Keratinocyte (primary cell): ENCODE data around the gene ARHGAP24. TPM values are rescaled to one million over a fixed set of nuclear protein-coding genes. Genes with fewer than 3 reads are reported as not detected.

Experiments used
- DNase-seq: peaks from one replicate; pipeline ENCODE4 v3.0.0-alpha.2; 2011; ENCODE audit warnings: low read depth, missing footprints, low spot score
- FAIRE-seq: peaks from 2 replicates; lab custom pipeline; 2011; peaks lifted over from hg19 to GRCh38; lab: Jason Lieb, UNC
- H2AFZ ChIP-seq: 2 replicates; pipeline ENCODE4 v1.6.0; 2012; ENCODE audit warnings: low read length, control low read depth, inconsistent platforms; ENCODE audit not compliant: control insufficient read depth
- H3K27ac ChIP-seq: 2 replicates; pipeline ENCODE4 v1.5.1; 2011; ENCODE audit warnings: low read length; ENCODE audit not compliant: control insufficient read depth, insufficient read depth
- H3K27me3 ChIP-seq: 3 replicates; pipeline ENCODE4 v1.6.0; 2011; ENCODE audit warnings: low read length; ENCODE audit not compliant: control insufficient read depth, insufficient read depth; ENCODE audit errors: extremely low read depth
- H3K36me3 ChIP-seq, 2 experiments: 2 replicates in 1 of 2; 3 replicates in 1 of 2; pipeline ENCODE4 v1.5.1; 2011; ENCODE audit warnings: low read length in 2 of 2, mild to moderate bottlenecking in 1 of 2; ENCODE audit not compliant: control insufficient read depth in 2 of 2, insufficient read depth in 2 of 2; ENCODE audit errors: extremely low read depth in 1 of 2
- H3K4me1 ChIP-seq: 3 replicates; pipeline ENCODE4 v1.5.1; 2011; ENCODE audit warnings: low read length; ENCODE audit not compliant: control insufficient read depth, insufficient read depth; ENCODE audit errors: extremely low read depth
- H3K4me2 ChIP-seq: 3 replicates; pipeline ENCODE4 v1.6.0; 2011; ENCODE audit warnings: low read depth, low read length; ENCODE audit not compliant: control insufficient read depth, insufficient read depth; ENCODE audit errors: extremely low read depth
- H3K4me3 ChIP-seq, 3 experiments: fragments of 200-600 bp in 1 of 3; sonication (generic) in 1 of 3; 2 replicates in 2 of 3; 3 replicates in 1 of 3; pipeline ENCODE4 v1.5.1; 2011 to 2016; ENCODE audit warnings: low read length in 3 of 3, mild to moderate bottlenecking in 3 of 3, control low read depth in 2 of 3, inconsistent platforms in 1 of 3, low read depth in 1 of 3, mixed read lengths in 1 of 3, mixed run types in 1 of 3, moderate library complexity in 1 of 3; ENCODE audit not compliant: control insufficient read depth in 2 of 3, insufficient read depth in 2 of 3; ENCODE audit errors: extremely low read depth in 1 of 3
- H3K79me2 ChIP-seq: 2 replicates; pipeline ENCODE4 v1.6.0; 2012; ENCODE audit warnings: low read length; ENCODE audit not compliant: control insufficient read depth, insufficient read depth
- H3K9ac ChIP-seq: 3 replicates; pipeline ENCODE4 v1.6.0; 2011; ENCODE audit warnings: low read length; ENCODE audit not compliant: control insufficient read depth, insufficient read depth; ENCODE audit errors: extremely low read depth
- H3K9me1 ChIP-seq: 3 replicates; pipeline ENCODE4 v1.6.0; 2011; ENCODE audit warnings: low read length; ENCODE audit not compliant: control insufficient read depth, insufficient read depth; ENCODE audit errors: extremely low read depth
- H3K9me3 ChIP-seq: 2 replicates; pipeline ENCODE4 v1.5.1; 2012; ENCODE audit warnings: low read depth, low read length; ENCODE audit not compliant: control insufficient read depth
- H4K20me1 ChIP-seq: 3 replicates; pipeline ENCODE4 v1.6.0; 2011; ENCODE audit warnings: low read length; ENCODE audit not compliant: control insufficient read depth, insufficient read depth; ENCODE audit errors: extremely low read depth
- EZH2 ChIP-seq: IDR thresholded peaks from one replicate; pipeline ENCODE4 v1.6.1; 2012; ENCODE audit warnings: inconsistent platforms, mild to moderate bottlenecking, low read length, moderate library complexity
- dilution Hi-C: fragments of 300-500 bp; cut with MboI; formaldehyde crosslinking; loops from one replicate; pipeline ENCODE4 v1.7.0; 2020; ENCODE audit warnings: low sequenced_read_pairs; ENCODE audit not compliant: extremely low pct_ligation_motif_present
- polyA plus RNA-seq, 5 experiments: library from polyadenylated mRNA; depleted of rRNA in 3 of 5; stranded (reverse) in 3 of 5; stranded (forward) in 1 of 5; unstranded in 1 of 5; fragments of >200 nt; gene quantifications; 1 replicate in 1 of 5; 2 replicates in 3 of 5; 3 replicates in 1 of 5; pipeline versions ENCODE4 v1.2.1 to v1.2.3, GENCODE V29; 2011 to 2012; ENCODE audit warnings: missing spikeins in 2 of 5, low read depth in 1 of 5, low replicate concordance in 1 of 5
- TF ChIP-seq, protein P1 (sequence below), 3 experiments: IDR thresholded peaks in 1 of 3; conservative IDR thresholded peaks in 1 of 3; optimal IDR thresholded peaks in 1 of 3; 2 replicates in 2 of 3; 3 replicates in 1 of 3; pipeline versions ENCODE3 to v1.5.1; 2011; ENCODE audit warnings: low read length in 3 of 3, mild to moderate bottlenecking in 3 of 3, moderate library complexity in 2 of 3, control low read depth in 1 of 3, inconsistent platforms in 1 of 3; ENCODE audit not compliant: insufficient read depth in 2 of 3; ENCODE audit errors: extremely low read depth in 1 of 3

Gene ARHGAP24
- polyA plus RNA-seq, 1 donor (not counting 4 experiments of a cell fraction or from before 2014, with no cell fraction given) = 0.87 TPM

DNA sequence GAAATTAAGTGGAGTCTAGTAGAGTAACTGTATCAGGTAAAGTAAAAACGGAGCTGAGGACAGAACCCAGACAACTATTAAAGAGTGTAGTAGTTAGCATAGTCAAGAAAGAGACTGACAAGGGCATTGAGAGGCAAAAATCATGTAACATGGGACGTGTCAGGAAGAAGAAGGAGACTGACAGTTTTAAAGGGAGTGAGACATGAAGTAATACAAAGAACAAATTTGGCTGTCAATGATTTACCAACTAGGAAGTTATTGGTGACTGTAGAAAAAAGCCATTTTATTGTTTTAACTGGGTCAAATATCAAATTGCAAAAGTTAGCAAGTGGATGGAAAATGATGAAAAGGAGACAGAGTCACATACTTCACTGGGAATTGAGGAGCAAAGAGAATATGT, 462.6 kb downstream of the ARHGAP24 start:
- Histone ChIP-seq H3K4me1 (no peaks in the 10 kb centered on the region), H4K20me1 (no peaks in the 10 kb centered on the region), H3K9me3 (no peaks in the 10 kb centered on the region), H3K79me2 (no peaks in the 10 kb centered on the region), H3K9ac (no peak overlapping the region), H3K9me1 (no peaks in the 10 kb centered on the region), H3K27me3 (no peaks in the 10 kb centered on the region), H3K4me3 (no peak overlapping the region), H3K4me2 (no peak overlapping the region), H3K27ac (no peak overlapping the region), H3K36me3 (no peaks in the 10 kb centered on the region), H2AFZ (no peak overlapping the region)
- TF ChIP-seq, protein P1, sequence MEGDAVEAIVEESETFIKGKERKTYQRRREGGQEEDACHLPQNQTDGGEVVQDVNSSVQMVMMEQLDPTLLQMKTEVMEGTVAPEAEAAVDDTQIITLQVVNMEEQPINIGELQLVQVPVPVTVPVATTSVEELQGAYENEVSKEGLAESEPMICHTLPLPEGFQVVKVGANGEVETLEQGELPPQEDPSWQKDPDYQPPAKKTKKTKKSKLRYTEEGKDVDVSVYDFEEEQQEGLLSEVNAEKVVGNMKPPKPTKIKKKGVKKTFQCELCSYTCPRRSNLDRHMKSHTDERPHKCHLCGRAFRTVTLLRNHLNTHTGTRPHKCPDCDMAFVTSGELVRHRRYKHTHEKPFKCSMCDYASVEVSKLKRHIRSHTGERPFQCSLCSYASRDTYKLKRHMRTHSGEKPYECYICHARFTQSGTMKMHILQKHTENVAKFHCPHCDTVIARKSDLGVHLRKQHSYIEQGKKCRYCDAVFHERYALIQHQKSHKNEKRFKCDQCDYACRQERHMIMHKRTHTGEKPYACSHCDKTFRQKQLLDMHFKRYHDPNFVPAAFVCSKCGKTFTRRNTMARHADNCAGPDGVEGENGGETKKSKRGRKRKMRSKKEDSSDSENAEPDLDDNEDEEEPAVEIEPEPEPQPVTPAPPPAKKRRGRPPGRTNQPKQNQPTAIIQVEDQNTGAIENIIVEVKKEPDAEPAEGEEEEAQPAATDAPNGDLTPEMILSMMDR (optimal IDR thresholded peaks at IDR 0.05 in 1 of 3, IDR thresholded peaks at IDR 0.05 in 1 of 3, conservative IDR thresholded peaks at IDR 0.05 in 1 of 3; ENCODE audit: extremely low read depth in 1 of 3, insufficient read depth in 2 of 3, low read length in 3 of 3) = no peak
- no peak for TF ChIP-seq EZH2
- dilution Hi-C loops = no loop called here
- DNase-seq = no peak
- no peak for FAIRE-seq

DNA sequence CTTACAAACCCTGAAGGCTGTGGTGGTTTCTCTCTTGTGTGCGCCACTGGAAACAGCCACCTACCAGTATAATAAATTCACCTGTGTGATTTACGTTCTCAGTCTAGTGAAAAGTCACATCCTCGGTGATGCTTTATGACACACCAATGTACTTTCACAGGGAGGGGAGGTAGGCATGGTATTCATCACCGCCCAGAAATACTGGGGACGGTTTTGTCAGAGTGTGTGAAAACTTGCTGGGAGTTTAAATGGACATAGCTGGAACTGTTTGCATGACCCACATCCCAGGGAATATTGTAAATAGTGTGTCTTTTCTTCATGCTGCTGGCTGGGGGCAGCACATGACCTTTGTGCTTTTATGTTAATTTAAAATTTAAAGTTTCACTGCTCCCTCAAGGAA, 463.1 kb downstream of the ARHGAP24 start:
- dilution Hi-C loops = no loop called here
- TF ChIP-seq EZH2 = no peak
- TF ChIP-seq, protein P1 (optimal IDR thresholded peaks at IDR 0.05 in 1 of 3, IDR thresholded peaks at IDR 0.05 in 1 of 3, conservative IDR thresholded peaks at IDR 0.05 in 1 of 3; ENCODE audit: extremely low read depth in 1 of 3, insufficient read depth in 2 of 3, low read length in 3 of 3) = no peak
- no peaks in the 10 kb centered on the region for H3K4me1 ChIP-seq
- H3K9me3 ChIP-seq = no peaks in the 10 kb centered on the region
- no peak overlapping the region for H3K4me3 ChIP-seq
- FAIRE-seq (no peak), DNase-seq (no peak)
- no peaks in the 10 kb centered on the region for H3K79me2 ChIP-seq
- H3K9ac ChIP-seq = no peak overlapping the region
- no peaks in the 10 kb centered on the region for H3K9me1 ChIP-seq
- no peak overlapping the region for H3K4me2 ChIP-seq
- H3K36me3 ChIP-seq = no peaks in the 10 kb centered on the region
- no peaks in the 10 kb centered on the region for H4K20me1 ChIP-seq
- H3K27me3 ChIP-seq = no peaks in the 10 kb centered on the region
- H3K27ac ChIP-seq = no peak overlapping the region
- no peak overlapping the region for H2AFZ ChIP-seq
